Prostate gland (tissue), 2 donors: ENCODE results near the gene MYO9A. TPM values are rescaled to one million over a fixed set of nuclear protein-coding genes. Genes with fewer than 3 reads are reported as not detected.

Experiments
- DNase-seq: peaks from one replicate; pipeline ENCODE4 v3.0.0-alpha.2; 2019; ENCODE audit warnings: low spot score
- H3K27ac ChIP-seq, 2 donors: fragments of 200-600 bp; sonication (generic); 2 replicates each; pipeline ENCODE4 v1.5.1; 2017 to 2019
- H3K27me3 ChIP-seq: fragments of 200-600 bp; sonication (generic); replicated peaks from 2 replicates; pipeline ENCODE4 v1.5.1; 2019; ENCODE audit not compliant: insufficient read depth
- H3K36me3 ChIP-seq, 2 donors: fragments of 200-600 bp; sonication (generic); 1 replicate in 1 of 2; 2 replicates in 1 of 2; pipeline versions ENCODE4 v1.5.1 to v1.8.1; 2017 to 2019
- H3K4me1 ChIP-seq: fragments of 200-600 bp; sonication (generic); replicated peaks from 2 replicates; pipeline ENCODE4 v1.5.1; 2019
- H3K4me3 ChIP-seq, 2 donors: fragments of 200-600 bp; sonication (generic); 2 replicates each; pipeline ENCODE4 v1.5.1; 2017 to 2019
- H3K9me3 ChIP-seq: fragments of 200-600 bp; sonication (generic); 2 replicates; pipeline ENCODE4 v1.5.1; 2017
- POLR2A ChIP-seq: fragments of 450-650 bp; IDR thresholded peaks from one replicate; pipeline ENCODE4 v1.6.1; 2016; ENCODE audit warnings: antibody characterized with exemption, mild to moderate bottlenecking
- POLR2AphosphoS5 ChIP-seq: sonication (generic); formaldehyde crosslinking; IDR thresholded peaks from one replicate; pipeline ENCODE4 v1.6.1; 2017; ENCODE audit warnings: antibody characterized with exemption
- WGBS: methylation state at CpG from one replicate; pipeline ENCODE4 v1.1.5; 2018; 5-methylcytosine and 5-hydroxymethylcytosine counted together
- intact Hi-C: fragments of 100-400 bp; cut with DNase I; formaldehyde crosslinking; loops from one replicate; pipeline ENCODE4 v1.14.2; 2022
- total RNA-seq, 2 donors: library from RNA; depleted of rRNA; stranded (reverse); fragments of >200 nt; gene quantifications; one replicate each; pipeline ENCODE4 v1.1.0, GENCODE V29; 2016
- TF ChIP-seq, protein P1 (sequence below), 4 experiments: fragments of 200-600 bp in 2 of 4; fragments of 450-650 bp in 2 of 4; sonication (generic) in 2 of 4; IDR thresholded peaks; 1 replicate in 3 of 4; 2 replicates in 1 of 4; pipeline ENCODE4 v1.5.1; 2016 to 2019; ENCODE audit warnings: antibody characterized with exemption in 4 of 4, mild to moderate bottlenecking in 2 of 4, moderate library complexity in 2 of 4

MYO9A gene
- total RNA-seq, 2 donors from 2014 or later = 29.4 to 252 TPM

DNA sequence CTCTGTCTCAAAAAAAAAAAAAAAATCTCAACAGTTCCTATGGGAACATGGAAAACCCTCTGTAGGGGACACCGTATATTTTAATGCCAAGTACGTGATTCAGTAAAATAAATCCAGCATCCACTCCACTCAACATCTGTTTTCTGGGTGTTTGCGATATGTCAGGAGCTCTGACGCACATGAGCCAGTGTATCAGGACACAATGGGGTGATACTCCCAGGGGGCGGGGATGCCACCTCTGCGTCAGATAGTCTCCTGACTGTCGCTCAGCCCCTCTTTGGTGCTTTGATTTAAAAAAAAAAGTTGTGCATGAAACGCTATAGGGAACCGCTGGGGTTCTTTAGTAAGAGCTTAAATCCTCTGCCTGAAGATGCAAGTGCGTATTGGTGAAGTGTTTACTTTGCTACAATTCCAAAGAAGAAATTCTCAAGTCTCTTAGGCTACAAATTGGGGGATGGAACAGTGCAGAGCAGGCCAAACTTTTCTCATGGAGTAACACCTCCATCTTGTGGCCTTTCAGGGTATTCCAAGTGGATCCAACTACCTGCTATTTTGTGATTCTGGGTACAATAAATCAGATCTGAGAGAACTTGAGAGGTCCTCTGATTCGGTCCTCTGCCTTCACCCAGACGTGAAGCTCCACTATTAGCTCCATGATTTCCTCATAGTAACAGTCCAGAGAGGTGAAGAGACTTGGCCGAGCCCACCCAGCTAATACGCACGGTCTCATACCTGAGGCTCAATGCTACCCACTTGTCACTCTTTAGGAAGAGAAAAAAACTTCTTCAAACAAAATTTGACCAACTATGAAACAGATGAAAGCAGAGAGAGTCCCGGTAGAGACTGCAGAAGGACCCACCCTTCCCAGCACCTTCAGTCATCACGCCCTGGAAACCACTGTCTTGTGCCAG, 316.9 kb downstream of the MYO9A start:
- DNase-seq = peak; percentile 55
- no peak overlapping the region for H3K4me3 ChIP-seq
- no peaks in the 10 kb centered on the region for H3K36me3 ChIP-seq
- intact Hi-C loops = loop anchor here (2.0 to 5.0 kb wide), 3 partner anchors 59 to 414 kb away; no protein-coding TSS in a partner anchor
- 53% methylated on average over 17 of the region's 17 CpGs for WGBS
- no peaks in the 10 kb centered on the region for H3K9me3 ChIP-seq
- H3K4me1 ChIP-seq = no peaks in the 10 kb centered on the region
- no peaks in the 10 kb centered on the region for H3K27me3 ChIP-seq
- H3K27ac ChIP-seq = no peak overlapping the region
- TF ChIP-seq POLR2A = no peak
- TF ChIP-seq, protein P1, sequence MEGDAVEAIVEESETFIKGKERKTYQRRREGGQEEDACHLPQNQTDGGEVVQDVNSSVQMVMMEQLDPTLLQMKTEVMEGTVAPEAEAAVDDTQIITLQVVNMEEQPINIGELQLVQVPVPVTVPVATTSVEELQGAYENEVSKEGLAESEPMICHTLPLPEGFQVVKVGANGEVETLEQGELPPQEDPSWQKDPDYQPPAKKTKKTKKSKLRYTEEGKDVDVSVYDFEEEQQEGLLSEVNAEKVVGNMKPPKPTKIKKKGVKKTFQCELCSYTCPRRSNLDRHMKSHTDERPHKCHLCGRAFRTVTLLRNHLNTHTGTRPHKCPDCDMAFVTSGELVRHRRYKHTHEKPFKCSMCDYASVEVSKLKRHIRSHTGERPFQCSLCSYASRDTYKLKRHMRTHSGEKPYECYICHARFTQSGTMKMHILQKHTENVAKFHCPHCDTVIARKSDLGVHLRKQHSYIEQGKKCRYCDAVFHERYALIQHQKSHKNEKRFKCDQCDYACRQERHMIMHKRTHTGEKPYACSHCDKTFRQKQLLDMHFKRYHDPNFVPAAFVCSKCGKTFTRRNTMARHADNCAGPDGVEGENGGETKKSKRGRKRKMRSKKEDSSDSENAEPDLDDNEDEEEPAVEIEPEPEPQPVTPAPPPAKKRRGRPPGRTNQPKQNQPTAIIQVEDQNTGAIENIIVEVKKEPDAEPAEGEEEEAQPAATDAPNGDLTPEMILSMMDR (IDR thresholded peaks at IDR 0.05) = peak; percentile 73 to 98 (median 92)
- TF ChIP-seq POLR2AphosphoS5 = peak; percentile 80

DNA sequence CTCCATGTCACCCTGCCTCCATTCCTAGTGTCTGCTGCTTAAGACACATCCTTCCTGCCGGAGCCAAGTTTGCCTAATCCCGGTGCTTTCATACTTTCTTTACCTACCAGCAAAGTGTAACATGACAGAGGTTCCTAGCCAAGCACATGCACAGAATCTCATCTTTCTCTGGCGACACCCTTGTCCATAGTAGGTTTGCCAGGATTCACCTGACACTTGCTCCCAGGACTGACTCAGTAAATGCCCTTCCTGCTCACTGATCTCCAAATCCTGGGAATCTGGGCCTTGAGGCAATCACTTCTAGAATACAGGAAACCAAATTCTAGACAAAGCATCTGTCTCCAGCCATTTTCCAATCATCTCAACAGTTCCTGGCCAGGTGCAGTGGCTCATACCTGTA, 317.8 kb downstream of the MYO9A start:
- intact Hi-C loops = loop anchor here (2.0 to 5.0 kb wide), 3 partner anchors 58 to 413 kb away; no protein-coding TSS in a partner anchor

GRCh38 chr15:71798641-71799040, 319.3 kb downstream of the MYO9A start:
- H3K4me3 ChIP-seq = no peak overlapping the region
- H3K27ac ChIP-seq = no peak overlapping the region
- TF ChIP-seq POLR2A (no peak), POLR2AphosphoS5 (no peak)
- TF ChIP-seq, protein P1 (IDR thresholded peaks at IDR 0.05) = no peak
- no peaks in the 10 kb centered on the region for H3K36me3 ChIP-seq
- 83% methylated on average over 6 of the region's 6 CpGs for WGBS
- intact Hi-C loops = no loop called here
- no peaks in the 10 kb centered on the region for H3K4me1 ChIP-seq
- H3K27me3 ChIP-seq = no peaks in the 10 kb centered on the region
- H3K9me3 ChIP-seq = no peaks in the 10 kb centered on the region
- DNase-seq = no peak

More for the DNA sequence above, 317.8 kb downstream of the MYO9A start:
- no peak for DNase-seq
- Histone ChIP-seq H3K36me3 (no peaks in the 10 kb centered on the region), H3K4me3 (no peak overlapping the region), H3K4me1 (no peaks in the 10 kb centered on the region), H3K9me3 (no peaks in the 10 kb centered on the region), H3K27ac (no peak overlapping the region), H3K27me3 (no peaks in the 10 kb centered on the region)
- WGBS = 92% methylated on average over 3 of the region's 3 CpGs
- no peak for TF ChIP-seq POLR2AphosphoS5
- no peak for TF ChIP-seq POLR2A
- TF ChIP-seq, protein P1 (IDR thresholded peaks at IDR 0.05) = no peak

GRCh38 chr15:71792521-71792920, 325.4 kb downstream of the MYO9A start:
- no peak overlapping the region for H3K4me3 ChIP-seq
- intact Hi-C loops = no loop called here
- TF ChIP-seq, protein P1 (IDR thresholded peaks at IDR 0.05) = no peak
- no peak for TF ChIP-seq POLR2A
- no peak for TF ChIP-seq POLR2AphosphoS5
- 28% methylated on average over 2 of the region's 2 CpGs for WGBS
- DNase-seq = no peak
- no peaks in the 10 kb centered on the region for H3K27me3 ChIP-seq
- no peaks in the 10 kb centered on the region for H3K9me3 ChIP-seq
- no peaks in the 10 kb centered on the region for H3K36me3 ChIP-seq
- no peak overlapping the region for H3K27ac ChIP-seq
- no peaks in the 10 kb centered on the region for H3K4me1 ChIP-seq

DNA sequence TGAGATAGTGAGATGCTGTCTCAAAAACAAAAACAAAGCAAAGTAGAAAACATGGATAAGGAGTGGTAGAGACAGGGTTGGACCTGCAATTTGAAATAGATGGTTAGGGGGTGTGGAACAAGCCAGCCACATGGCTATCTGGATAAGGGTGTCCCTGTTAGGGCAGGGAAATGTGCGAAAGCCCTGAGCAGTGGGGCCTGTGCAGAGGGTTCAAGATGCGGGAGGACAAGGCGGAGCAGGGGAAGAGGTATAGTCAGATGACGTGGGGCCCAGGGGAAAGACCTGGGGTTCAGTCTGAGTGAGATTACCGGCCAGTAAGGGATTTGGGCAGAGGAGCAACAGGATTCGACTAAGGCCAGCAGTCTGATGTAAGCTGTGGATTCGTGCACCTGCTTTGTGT, 326.0 kb downstream of the MYO9A start:
- intact Hi-C loops = no loop called here
- no peaks in the 10 kb centered on the region for H3K4me1 ChIP-seq
- WGBS = 95% methylated on average over 7 of the region's 7 CpGs
- no peaks in the 10 kb centered on the region for H3K27me3 ChIP-seq
- no peak overlapping the region for H3K27ac ChIP-seq
- DNase-seq = no peak
- no peak for TF ChIP-seq POLR2AphosphoS5
- TF ChIP-seq, protein P1 (IDR thresholded peaks at IDR 0.05) = no peak
- no peak for TF ChIP-seq POLR2A
- no peak overlapping the region for H3K4me3 ChIP-seq
- no peaks in the 10 kb centered on the region for H3K36me3 ChIP-seq
- no peaks in the 10 kb centered on the region for H3K9me3 ChIP-seq
